LoVo (cell line): Measurements from ENCODE around the gene PAQR9.

Source experiments
- DNase-seq: peaks from one replicate; pipeline ENCODE4 v3.0.0-alpha.2; 2016; ENCODE audit warnings: low spot score

The PAQR9 gene

DNA sequence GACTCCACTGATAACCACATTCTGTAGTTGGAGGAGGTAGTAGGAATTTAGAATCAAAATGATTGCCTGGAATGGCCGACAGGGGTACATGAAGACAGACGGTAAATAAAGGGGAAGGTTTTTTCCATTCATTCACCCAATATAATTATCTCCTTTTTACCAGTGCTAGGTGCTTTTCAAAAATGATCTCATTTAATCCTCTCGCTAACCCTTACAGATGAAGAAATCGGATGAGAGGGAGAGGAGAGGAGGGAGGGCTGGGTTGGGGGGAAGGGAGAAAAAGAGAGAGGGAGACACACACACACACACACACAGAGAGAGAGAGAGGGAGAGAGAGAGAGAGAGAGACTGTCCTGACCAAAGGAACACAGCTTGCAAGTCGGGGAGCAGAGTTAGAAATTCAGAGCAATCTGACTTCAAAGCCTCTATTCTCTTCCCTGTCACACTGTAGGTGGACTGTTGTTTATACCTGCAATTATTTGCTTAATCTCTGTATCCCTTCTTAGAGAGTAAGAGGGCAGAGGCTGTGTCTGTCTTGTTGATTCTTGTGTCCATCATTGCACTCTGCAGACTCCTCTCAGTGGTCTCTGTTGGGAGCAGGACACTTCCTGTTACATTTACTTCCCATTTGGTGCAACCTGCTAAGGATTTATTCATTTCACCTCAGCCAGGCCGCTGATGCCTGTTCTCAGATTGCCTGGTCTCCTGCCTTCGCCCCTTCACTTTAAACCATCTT is 18.7 kb upstream of the PAQR9 start:
- DNase-seq, result no peak

GRCh38 chr3:142981108-142981507 is 17.6 kb upstream of the PAQR9 start:
- DNase-seq, result no peak

DNA sequence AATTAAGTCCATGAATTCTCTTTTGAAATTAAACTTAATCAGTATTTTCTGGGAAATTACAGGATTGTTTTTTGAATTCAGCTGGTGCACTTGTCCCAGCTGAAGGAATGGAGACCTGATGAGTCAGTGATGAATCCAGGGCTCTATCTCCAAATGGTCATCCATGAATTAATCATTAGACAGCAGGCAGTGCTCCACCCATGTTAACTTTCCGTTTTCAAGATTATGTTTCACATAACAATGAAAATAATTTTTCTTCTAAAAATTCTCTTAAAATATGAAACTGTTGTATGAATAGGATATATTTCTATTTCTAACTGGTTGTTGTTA is 13.9 kb upstream of the PAQR9 start:
- DNase-seq, result no peak

GRCh38 chr3:142976621-142977398 is 13.3 kb upstream of the PAQR9 start:
- DNase-seq, result peak; percentile 37

DNA sequence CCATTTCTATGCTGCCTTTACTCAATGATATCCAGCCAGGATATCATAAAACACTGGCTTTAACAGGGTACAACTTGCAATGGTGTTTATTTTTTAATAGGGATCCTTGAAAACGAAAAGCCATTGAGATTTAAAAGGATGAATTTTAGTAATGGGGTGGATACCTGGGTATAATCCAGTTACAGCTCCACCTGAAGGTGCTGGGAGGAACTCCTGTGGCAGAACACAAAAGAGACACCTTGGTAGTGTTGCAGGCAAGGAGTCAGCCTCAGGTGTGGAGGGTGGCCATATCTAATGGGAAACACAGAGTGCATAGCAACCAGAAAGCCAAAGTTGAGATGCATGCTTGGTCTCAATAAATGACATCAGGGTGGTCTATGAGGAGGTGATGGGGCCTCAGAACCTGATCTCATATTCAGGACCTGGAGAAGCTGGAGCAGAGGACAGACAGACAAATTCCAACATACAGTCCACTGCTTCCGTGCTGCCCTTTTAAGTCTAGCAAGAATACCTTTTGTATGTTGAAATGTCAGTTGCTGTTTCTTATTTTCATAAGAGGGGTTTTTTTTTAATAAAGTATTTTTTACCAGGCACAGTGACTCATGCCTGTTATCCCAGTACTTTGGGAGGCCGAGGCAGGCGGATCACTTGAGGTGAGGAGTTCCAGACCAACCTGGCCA is 12.0 kb upstream of the PAQR9 start:
- DNase-seq, result no peak

DNA sequence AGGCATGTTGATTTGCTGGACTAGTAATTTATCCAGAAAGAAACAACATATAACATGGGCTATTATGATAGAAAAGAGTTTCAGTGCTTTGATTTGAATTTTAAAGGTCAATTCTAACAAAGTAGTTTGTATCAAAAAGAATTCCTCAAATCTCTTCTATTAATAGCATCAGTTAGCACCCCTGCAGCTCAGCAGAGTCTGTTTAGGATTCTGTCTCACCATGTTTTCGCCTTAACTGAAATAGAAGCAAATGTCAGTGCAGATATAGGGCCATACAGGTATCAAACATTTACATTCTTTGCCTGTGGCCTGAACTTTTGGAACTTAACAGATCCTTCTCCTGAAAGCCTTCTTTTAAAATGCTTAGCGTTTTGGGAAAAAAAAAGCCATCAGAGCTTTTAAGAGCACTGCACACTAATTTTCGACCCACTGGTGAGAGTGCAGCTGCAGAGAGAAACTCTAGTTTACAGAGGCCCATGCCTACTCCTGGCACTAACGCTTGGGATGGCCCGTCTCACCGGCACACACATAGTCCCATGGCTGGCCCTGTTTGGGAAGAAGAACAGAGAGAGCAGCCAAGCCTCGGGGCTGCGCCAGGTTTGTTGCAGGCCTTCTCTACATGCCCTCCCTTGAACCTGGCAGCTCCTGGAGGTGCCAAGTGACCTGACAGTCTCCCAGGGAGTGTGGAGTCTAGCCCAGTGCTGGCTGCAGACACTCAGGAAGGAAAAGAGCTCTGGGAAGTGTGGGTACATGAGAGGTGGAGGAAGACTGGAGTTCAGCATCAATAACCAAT is 9.9 kb upstream of the PAQR9 start:
- DNase-seq, result no peak

GRCh38 chr3:142972092-142972753 is 8.7 kb upstream of the PAQR9 start:
- DNase-seq, result no peak

DNA sequence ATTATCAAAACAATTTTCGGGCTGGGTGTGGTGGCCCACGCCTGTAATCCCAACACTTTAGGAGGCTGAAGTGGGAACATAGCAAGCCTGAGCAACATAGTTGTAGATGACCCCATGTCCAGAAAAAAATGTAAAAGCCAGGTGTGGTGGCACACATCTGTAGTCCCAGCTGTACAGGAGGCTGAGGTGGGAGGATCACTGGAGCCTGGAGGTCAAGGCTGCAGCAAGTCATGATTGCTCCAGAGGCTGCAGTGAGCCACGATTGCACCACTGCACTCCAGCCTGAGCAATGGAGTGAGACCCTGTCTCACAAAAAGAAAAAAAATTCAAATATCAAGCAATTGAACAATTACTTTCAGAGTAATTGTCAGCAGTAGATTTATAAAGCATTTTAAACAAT is 8.0 kb upstream of the PAQR9 start:
- no peak for DNase-seq

GRCh38 chr3:142968319-142969025 is 5.0 kb upstream of the PAQR9 start:
- DNase-seq, result no peak

GRCh38 chr3:142966808-142967207 is 3.3 kb upstream of the PAQR9 start:
- no peak for DNase-seq

- no peak for DNase-seq
Observed at GRCh38 chr3:142965581-142965980, 2.1 kb upstream of the PAQR9 start.

- no peak for DNase-seq
Observed at GRCh38 chr3:142963234-142963515, 299 bp downstream of the PAQR9 start.

DNA sequence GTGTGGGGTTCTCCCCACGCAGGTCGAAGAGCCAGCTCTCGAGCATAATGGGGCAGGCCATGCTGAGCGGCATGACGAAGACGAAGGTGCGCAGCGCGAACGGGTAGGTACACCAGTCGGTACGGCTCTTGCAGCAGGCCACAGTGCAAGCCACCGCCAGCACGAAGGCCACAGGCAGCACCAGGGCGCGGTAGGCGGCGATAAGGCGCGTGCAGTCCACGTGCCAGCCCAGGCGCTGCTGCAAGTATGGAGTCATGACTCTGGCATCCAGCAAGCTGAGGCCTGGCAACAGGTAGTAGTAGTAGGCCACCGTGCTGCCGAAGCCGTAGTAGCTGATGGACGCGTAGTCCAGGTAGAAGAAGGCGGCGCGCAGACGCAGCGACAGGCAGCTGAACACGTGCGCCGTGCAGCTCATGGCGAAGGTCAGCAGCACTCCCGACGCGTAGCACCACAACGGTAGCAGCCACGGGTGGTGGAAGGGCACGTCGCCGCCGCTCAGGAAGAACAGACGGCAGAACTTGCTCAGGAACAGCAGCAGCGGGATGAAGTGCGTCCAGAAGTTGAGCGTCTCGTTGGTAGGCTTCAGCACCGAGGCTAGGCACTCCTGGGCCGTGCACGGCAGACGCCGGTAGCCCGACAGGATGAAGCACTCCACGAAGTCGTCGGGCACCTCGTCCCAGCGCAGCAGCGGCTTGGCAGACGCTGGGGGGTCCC is 797 bp downstream of the PAQR9 start:
- no peak for DNase-seq

- no peak for DNase-seq
Observed at GRCh38 chr3:142962175-142962519, 1.3 kb downstream of the PAQR9 start.

- DNase-seq, result no peak
Observed at GRCh38 chr3:142961539-142961938, 1.9 kb downstream of the PAQR9 start.

- DNase-seq, result no peak
Observed at GRCh38 chr3:142960322-142960850, 3.1 kb downstream of the PAQR9 start.

GRCh38 chr3:142958707-142959106 is 4.8 kb downstream of the PAQR9 start:
- peak; percentile 63 for DNase-seq

GRCh38 chr3:142953443-142953842 is 10.0 kb downstream of the PAQR9 start:
- no peak for DNase-seq

DNA sequence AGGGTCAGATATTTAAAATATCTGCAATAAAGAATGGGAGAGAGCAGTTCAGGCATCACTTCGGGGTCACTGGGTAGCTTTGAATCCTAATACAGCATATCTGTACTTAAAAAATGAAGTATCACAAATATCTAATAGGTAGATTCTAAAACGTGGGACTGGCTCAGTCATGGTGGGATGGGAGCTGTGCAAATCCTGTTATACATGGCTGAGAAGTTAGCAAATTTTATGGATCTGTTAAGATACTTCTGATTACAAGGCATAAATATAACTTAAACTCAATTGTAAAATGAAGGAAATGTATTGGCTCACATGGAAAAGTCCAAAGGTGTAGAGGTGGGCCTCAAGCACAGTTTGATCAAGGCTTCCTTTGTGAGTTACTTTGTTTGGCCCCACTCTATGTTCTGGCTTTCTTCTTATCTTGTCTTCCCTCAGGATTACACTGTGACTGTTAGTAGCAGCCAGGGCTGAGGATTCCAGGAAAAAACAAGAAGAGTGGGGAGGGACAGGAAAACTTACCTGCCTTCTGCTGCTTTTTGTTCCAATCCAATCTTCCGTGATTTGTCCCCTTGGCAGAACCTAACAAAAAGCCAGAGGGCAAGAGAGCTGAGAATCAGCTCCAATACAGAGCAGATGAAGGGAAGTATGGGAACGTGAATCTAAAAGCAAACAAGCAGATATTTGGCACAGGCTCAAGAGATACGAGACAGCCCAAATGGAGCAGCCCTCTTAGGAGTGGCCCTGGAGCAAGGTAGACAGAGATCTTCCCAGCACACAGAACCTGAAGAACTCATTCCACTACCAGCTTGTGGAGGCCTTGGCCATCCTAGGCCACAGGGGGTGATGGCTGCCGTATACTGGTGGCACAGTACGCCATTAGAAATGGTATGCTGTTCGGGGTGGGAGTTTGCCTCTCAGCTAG is 10.9 kb downstream of the PAQR9 start:
- no peak for DNase-seq

DNA sequence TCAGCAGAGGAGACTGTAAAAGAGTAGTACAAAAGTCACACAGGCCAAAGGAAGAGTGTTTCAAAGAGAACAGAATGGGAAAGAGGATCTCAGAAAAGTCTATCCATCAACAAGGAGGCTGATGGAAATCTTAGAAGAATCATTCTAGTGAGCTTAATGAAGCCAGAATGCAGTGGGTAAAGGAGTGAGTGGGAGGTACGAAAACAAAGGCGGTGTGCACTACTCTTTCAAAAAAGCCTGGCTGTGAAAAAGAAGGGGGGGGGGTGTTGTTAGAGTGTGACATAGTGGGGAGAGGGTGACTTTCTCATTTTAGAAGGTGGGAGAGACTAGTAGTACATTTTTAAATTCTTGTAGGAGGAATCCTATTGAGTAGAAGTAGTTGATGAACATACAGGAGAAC is 11.7 kb downstream of the PAQR9 start:
- DNase-seq, result no peak
